Neural progenitor cell (in vitro differentiated cells): Measurements from ENCODE around the gene SPRYD7. TPM values are rescaled to one million over a fixed set of nuclear protein-coding genes. Genes with fewer than 3 reads are reported as not detected.

Experiments
- DNase-seq: peaks from one replicate; pipeline ENCODE4 v3.0.0-alpha.2; 2016; ENCODE audit warnings: low spot score
- H2AFZ ChIP-seq: fragments of 200-600 bp; sonication (generic); replicated peaks from 2 replicates; pipeline ENCODE4 v1.6.1; 2016; ENCODE audit warnings: antibody characterized with exemption
- H3F3A ChIP-seq: fragments of 200-600 bp; sonication (generic); 2 replicates; pipeline ENCODE4 v1.6.1; 2016; ENCODE audit warnings: antibody characterized with exemption, low read depth
- H3K27ac ChIP-seq: fragments of 200-600 bp; sonication (generic); 2 replicates; pipeline ENCODE4 v1.5.1; 2016; ENCODE audit warnings: mild to moderate bottlenecking
- H3K27me3 ChIP-seq: fragments of 200-600 bp; sonication (generic); 2 replicates; pipeline ENCODE4 v1.6.1; 2016; ENCODE audit warnings: mild to moderate bottlenecking, moderate library complexity
- H3K36me3 ChIP-seq: fragments of 200-600 bp; sonication (generic); 2 replicates; pipeline ENCODE4 v1.5.1; 2016
- H3K4me1 ChIP-seq: fragments of 200-600 bp; sonication (generic); 2 replicates; pipeline ENCODE4 v1.6.1; 2016; ENCODE audit warnings: mixed run types
- H3K4me2 ChIP-seq: fragments of 200-600 bp; sonication (generic); 2 replicates; pipeline ENCODE4 v1.6.1; 2016
- H3K4me3 ChIP-seq: fragments of 200-600 bp; sonication (generic); 2 replicates; pipeline ENCODE4 v1.5.1; 2016
- H3K79me2 ChIP-seq: fragments of 200-600 bp; sonication (generic); 2 replicates; pipeline ENCODE4 v1.6.1; 2016; ENCODE audit warnings: low read depth
- H3K9ac ChIP-seq: fragments of 200-600 bp; sonication (generic); 2 replicates; pipeline ENCODE4 v1.6.1; 2016
- H3K9me3 ChIP-seq: fragments of 200-600 bp; sonication (generic); 2 replicates; pipeline ENCODE4 v1.5.1; 2016; ENCODE audit warnings: low read depth
- H4K20me1 ChIP-seq: fragments of 200-600 bp; sonication (generic); 2 replicates; pipeline ENCODE4 v1.6.1; 2016; ENCODE audit warnings: low read depth
- H3K27ac Mint-ChIP-seq: 3 replicates; pipeline ENCODE4 v1.8.0; 2021; ENCODE audit warnings: mixed read lengths
- H3K27me3 Mint-ChIP-seq: 2 replicates; pipeline ENCODE4 v1.8.0; 2022; ENCODE audit warnings: low read depth, mild to moderate bottlenecking, inconsistent platforms, moderate library complexity, mixed read lengths; ENCODE audit not compliant: insufficient read depth
- H3K36me3 Mint-ChIP-seq: 3 replicates; pipeline ENCODE4 v1.8.0; 2021; ENCODE audit warnings: mixed read lengths
- H3K4me1 Mint-ChIP-seq: 3 replicates; pipeline ENCODE4 v1.8.0; 2021; ENCODE audit warnings: mixed read lengths
- H3K4me3 Mint-ChIP-seq: 3 replicates; pipeline ENCODE4 v1.8.0; 2021; ENCODE audit warnings: mild to moderate bottlenecking, moderate library complexity, mixed read lengths
- H3K9me3 Mint-ChIP-seq: 3 replicates; pipeline ENCODE4 v1.8.0; 2020; ENCODE audit warnings: mixed read lengths
- EZH2 ChIP-seq: fragments of 200-600 bp; sonication (generic); IDR thresholded peaks from 2 replicates; pipeline ENCODE4 v1.6.1; 2017; ENCODE audit warnings: antibody characterized with exemption, mild to moderate bottlenecking, moderate library complexity
- EZH2phosphoT487 ChIP-seq: fragments of 200-600 bp; sonication (generic); IDR thresholded peaks from 2 replicates; pipeline ENCODE4 v1.6.1; 2017; ENCODE audit warnings: antibody characterized with exemption
- total RNA-seq: library from RNA; depleted of rRNA; stranded (reverse); fragments of >200 nt; gene quantifications from 2 replicates; pipeline ENCODE4 v1.2.3, GENCODE V29; 2015; ENCODE audit warnings: low replicate concordance
- TF ChIP-seq, protein P1 (sequence below): fragments of 200-600 bp; sonication (generic); IDR thresholded peaks from 2 replicates; pipeline ENCODE4 v1.5.1; 2017; ENCODE audit warnings: antibody characterized with exemption, mild to moderate bottlenecking

SPRYD7 gene
- total RNA-seq, 1 donor from 2014 or later = 5.6 TPM

DNA sequence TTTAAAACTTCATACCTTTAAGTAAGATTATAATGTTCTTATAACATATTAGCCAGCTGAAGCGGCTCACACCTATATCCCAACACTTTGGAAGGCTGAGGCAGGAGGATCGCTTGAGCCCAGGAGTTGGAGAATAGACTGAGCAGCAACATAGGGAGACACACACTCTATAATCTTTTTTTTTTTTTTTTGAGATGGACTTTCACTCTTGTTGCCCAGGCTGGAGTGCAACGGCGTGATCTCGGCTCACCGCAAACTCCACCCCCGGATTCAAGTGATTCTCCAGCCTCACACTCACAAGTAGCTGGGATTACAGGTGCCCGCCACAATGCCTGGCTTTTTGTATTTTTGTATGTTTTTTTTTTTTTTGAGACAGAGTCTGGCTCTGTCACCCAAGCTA is 37.3 kb downstream of the SPRYD7 start:
- Histone ChIP-seq H3K36me3 (no peaks in the 10 kb centered on the region), H3F3A (no peaks in the 10 kb centered on the region), H3K79me2 (no peaks in the 10 kb centered on the region), H3K9ac (no peak overlapping the region), H3K27me3 (no peaks in the 10 kb centered on the region), H3K4me3 (no peak overlapping the region), H3K27ac (no peak overlapping the region), H2AFZ (no peak overlapping the region), H4K20me1 (no peaks in the 10 kb centered on the region), H3K4me2 (no peak overlapping the region), H3K9me3 (no peaks in the 10 kb centered on the region), H3K4me1 (no peaks in the 10 kb centered on the region)
- no peak overlapping the region for H3K4me3 Mint-ChIP-seq
- no peaks in the 10 kb centered on the region for H3K27me3 Mint-ChIP-seq
- H3K27ac Mint-ChIP-seq = no peak overlapping the region
- DNase-seq = no peak
- no peaks in the 10 kb centered on the region for H3K9me3 Mint-ChIP-seq
- no peaks in the 10 kb centered on the region for H3K36me3 Mint-ChIP-seq
- no peaks in the 10 kb centered on the region for H3K4me1 Mint-ChIP-seq
- TF ChIP-seq EZH2phosphoT487 = no peak
- TF ChIP-seq, protein P1, sequence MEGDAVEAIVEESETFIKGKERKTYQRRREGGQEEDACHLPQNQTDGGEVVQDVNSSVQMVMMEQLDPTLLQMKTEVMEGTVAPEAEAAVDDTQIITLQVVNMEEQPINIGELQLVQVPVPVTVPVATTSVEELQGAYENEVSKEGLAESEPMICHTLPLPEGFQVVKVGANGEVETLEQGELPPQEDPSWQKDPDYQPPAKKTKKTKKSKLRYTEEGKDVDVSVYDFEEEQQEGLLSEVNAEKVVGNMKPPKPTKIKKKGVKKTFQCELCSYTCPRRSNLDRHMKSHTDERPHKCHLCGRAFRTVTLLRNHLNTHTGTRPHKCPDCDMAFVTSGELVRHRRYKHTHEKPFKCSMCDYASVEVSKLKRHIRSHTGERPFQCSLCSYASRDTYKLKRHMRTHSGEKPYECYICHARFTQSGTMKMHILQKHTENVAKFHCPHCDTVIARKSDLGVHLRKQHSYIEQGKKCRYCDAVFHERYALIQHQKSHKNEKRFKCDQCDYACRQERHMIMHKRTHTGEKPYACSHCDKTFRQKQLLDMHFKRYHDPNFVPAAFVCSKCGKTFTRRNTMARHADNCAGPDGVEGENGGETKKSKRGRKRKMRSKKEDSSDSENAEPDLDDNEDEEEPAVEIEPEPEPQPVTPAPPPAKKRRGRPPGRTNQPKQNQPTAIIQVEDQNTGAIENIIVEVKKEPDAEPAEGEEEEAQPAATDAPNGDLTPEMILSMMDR = no peak
- TF ChIP-seq EZH2 = no peak

DNA sequence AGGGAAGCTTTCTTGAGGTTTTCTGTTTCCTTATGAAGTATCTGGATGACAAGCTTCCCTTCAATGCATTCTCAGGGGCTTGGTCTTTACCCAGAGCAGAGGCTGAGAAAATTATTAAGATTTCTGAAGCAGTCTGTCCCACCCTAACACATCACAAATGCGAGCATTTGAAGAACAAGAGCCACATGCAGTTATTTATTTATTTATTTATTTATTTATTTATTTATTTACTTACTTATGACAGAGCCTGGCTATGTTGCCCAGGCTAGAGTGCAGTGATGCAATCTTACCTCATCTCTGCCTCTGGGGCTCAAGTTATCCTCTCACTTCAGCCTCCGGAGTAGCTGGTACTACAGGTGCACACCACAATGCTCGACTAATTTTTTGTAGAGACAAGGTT is 38.4 kb downstream of the SPRYD7 start:
- Histone ChIP-seq H3K4me3 (no peak overlapping the region), H3K36me3 (no peaks in the 10 kb centered on the region), H3K9me3 (no peaks in the 10 kb centered on the region), H3K27ac (no peak overlapping the region), H3K79me2 (no peaks in the 10 kb centered on the region), H2AFZ (no peak overlapping the region), H3K4me2 (no peak overlapping the region), H4K20me1 (no peaks in the 10 kb centered on the region), H3K9ac (no peak overlapping the region), H3F3A (no peaks in the 10 kb centered on the region), H3K4me1 (no peaks in the 10 kb centered on the region), H3K27me3 (no peaks in the 10 kb centered on the region)
- Mint-ChIP-seq H3K9me3 (no peaks in the 10 kb centered on the region), H3K27ac (no peak overlapping the region), H3K36me3 (no peaks in the 10 kb centered on the region), H3K27me3 (peaks cover 2% of the 10 kb centered on the region), H3K4me1 (no peaks in the 10 kb centered on the region), H3K4me3 (no peak overlapping the region)
- no peak for TF ChIP-seq EZH2phosphoT487
- TF ChIP-seq, protein P1 = no peak
- no peak for TF ChIP-seq EZH2
- no peak for DNase-seq

DNA sequence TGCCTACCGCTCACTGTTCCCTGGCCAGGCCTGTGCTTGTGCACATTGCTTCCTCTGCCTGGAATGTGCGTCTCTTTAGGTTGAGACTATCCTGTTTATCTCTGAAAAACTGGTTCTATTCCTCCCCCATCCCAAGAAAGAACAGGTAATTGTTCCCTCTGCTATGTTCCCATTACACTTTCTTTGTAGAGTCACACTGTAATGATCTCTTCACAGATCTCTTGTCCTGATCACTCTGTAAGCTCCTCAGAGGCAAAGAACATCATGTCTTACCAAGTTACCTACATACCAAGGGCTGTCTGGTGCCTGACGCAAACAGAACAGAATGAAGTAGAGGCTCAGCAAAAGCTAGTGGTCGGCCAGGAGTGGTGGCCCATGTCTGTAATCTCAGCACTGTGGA is 40.3 kb downstream of the SPRYD7 start:
- no peak for DNase-seq
- Histone ChIP-seq H3F3A (no peaks in the 10 kb centered on the region), H4K20me1 (no peaks in the 10 kb centered on the region), H3K27ac (no peak overlapping the region), H3K27me3 (no peaks in the 10 kb centered on the region), H3K9ac (no peak overlapping the region), H3K4me1 (no peaks in the 10 kb centered on the region), H3K36me3 (no peaks in the 10 kb centered on the region), H2AFZ (no peak overlapping the region), H3K4me2 (no peak overlapping the region), H3K4me3 (no peak overlapping the region), H3K9me3 (no peaks in the 10 kb centered on the region), H3K79me2 (no peaks in the 10 kb centered on the region)
- TF ChIP-seq, protein P1 = no peak
- TF ChIP-seq EZH2phosphoT487 = no peak
- no peak for TF ChIP-seq EZH2
- Mint-ChIP-seq H3K27ac (no peak overlapping the region), H3K4me1 (no peaks in the 10 kb centered on the region), H3K27me3 (peaks cover 2% of the 10 kb centered on the region), H3K9me3 (no peaks in the 10 kb centered on the region), H3K4me3 (no peak overlapping the region), H3K36me3 (no peaks in the 10 kb centered on the region)

DNA sequence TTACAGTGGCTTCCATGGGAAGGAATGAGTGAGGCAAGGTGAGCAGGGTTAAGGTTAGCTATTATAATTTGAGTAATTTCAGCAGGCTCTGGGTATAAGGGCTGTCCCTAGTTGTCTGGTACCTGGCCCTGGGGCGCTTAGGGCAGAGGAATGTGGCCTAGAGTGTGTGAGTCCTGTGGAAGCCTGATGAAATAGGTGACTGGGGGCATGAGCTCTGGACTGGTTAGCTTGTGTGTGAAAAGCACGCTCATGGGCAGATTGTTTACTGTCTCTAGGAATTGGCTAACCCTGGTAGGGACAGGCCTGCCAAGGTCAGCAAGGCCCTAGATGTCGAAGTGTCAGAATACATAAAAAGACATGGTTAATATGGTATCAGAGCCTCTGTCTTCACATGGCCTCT is 42.5 kb downstream of the SPRYD7 start:
- Histone ChIP-seq H3K36me3 (no peaks in the 10 kb centered on the region), H3K27ac (no peak overlapping the region), H3K4me3 (no peak overlapping the region), H3K27me3 (no peaks in the 10 kb centered on the region), H3K4me2 (no peak overlapping the region), H3K9me3 (no peaks in the 10 kb centered on the region), H3K9ac (no peak overlapping the region), H4K20me1 (no peaks in the 10 kb centered on the region), H3F3A (no peaks in the 10 kb centered on the region), H3K79me2 (no peaks in the 10 kb centered on the region), H3K4me1 (no peaks in the 10 kb centered on the region), H2AFZ (no peak overlapping the region)
- Mint-ChIP-seq H3K36me3 (no peaks in the 10 kb centered on the region), H3K4me1 (no peaks in the 10 kb centered on the region), H3K9me3 (peaks cover 3% of the 10 kb centered on the region), H3K4me3 (no peak overlapping the region), H3K27me3 (peaks cover 2% of the 10 kb centered on the region), H3K27ac (no peak overlapping the region)
- DNase-seq = no peak
- no peak for TF ChIP-seq EZH2
- TF ChIP-seq, protein P1 = no peak
- TF ChIP-seq EZH2phosphoT487 = no peak
